CD4-positive, alpha-beta T cell treated with Interferon alpha-2 for 1 hour (primary cell): ENCODE data around the gene NOVA2.
A peak's percentile ranks its signal among the peaks of the same experiment; 100 is the strongest.

Experiments used
- DNase-seq, 2 donors: peaks; one replicate each; pipeline ENCODE4 v3.0.0-alpha.2; 2020 to 2022

The NOVA2 gene, protein sequence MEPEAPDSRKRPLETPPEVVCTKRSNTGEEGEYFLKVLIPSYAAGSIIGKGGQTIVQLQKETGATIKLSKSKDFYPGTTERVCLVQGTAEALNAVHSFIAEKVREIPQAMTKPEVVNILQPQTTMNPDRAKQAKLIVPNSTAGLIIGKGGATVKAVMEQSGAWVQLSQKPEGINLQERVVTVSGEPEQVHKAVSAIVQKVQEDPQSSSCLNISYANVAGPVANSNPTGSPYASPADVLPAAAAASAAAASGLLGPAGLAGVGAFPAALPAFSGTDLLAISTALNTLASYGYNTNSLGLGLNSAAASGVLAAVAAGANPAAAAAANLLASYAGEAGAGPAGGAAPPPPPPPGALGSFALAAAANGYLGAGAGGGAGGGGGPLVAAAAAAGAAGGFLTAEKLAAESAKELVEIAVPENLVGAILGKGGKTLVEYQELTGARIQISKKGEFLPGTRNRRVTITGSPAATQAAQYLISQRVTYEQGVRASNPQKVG

DNA sequence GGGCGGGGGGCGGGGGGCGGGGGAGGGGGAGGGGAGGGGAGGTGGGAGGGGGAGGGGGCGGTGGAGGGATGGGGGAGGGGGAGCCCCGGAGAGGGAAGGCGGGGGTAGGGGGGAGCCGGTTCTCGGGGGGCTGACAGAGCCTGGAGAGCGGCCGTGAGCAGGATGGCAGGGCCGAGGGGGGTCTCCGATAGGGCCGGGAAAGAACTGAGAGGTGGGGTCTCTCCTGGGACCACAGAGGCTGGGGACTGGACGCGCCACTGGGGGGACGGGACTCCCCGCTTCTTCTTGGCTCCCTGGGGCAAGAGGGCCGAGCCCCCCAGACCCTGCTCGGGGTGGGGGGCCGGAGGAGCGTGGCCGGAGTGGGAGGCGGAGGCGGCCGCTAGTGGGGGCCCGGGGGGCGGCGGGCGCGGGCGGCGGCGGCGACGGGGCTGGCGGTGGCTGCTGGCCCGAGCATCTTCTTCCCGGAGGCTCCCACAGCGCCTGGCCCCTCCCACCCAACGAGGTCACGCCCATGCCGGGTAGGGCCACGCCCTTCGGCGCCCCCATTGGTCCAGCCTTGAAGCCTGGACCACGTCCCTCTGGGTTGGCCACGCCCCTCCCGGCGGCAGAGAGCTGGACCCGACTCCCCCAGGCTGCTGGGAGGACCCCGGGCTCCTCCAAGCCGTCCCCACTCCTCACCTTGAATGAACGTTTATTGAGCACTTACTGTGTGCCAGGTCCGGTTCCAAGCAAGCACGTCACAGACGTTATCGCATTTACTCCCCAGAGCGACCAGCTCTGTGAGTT is at the start of gene NOVA2:
Gene NOVA2 (minus strand): TSS at position 313 of the 786 bp plus-strand sequence. CDS start 514 bp downstream, outside the sequence.
- peak; percentile 18 to 31 for DNase-seq

DNA sequence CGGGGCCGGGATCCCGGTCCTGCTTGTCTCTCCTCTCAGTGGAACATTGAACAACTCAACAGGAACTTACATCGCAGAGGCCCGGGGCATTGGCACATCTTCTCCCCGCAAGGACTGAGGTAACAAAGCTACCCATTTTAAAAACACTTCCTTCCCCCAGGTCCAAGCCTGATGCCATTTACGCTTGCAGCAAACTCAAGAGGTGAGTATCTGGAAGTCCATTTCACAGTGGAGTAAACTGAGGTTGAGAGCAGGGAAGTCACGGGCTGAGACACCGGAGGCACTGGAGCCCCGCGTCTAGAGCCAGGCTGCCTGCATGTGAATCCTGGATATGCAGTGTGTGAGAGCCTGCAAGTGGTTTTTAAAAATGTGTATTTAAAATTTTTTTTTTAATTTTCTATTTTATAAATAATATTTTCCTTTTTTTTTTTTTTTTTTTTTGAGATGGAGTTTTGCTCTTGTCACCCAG is 49.7 kb upstream of the NOVA2 start:
- no peak for DNase-seq

DNA sequence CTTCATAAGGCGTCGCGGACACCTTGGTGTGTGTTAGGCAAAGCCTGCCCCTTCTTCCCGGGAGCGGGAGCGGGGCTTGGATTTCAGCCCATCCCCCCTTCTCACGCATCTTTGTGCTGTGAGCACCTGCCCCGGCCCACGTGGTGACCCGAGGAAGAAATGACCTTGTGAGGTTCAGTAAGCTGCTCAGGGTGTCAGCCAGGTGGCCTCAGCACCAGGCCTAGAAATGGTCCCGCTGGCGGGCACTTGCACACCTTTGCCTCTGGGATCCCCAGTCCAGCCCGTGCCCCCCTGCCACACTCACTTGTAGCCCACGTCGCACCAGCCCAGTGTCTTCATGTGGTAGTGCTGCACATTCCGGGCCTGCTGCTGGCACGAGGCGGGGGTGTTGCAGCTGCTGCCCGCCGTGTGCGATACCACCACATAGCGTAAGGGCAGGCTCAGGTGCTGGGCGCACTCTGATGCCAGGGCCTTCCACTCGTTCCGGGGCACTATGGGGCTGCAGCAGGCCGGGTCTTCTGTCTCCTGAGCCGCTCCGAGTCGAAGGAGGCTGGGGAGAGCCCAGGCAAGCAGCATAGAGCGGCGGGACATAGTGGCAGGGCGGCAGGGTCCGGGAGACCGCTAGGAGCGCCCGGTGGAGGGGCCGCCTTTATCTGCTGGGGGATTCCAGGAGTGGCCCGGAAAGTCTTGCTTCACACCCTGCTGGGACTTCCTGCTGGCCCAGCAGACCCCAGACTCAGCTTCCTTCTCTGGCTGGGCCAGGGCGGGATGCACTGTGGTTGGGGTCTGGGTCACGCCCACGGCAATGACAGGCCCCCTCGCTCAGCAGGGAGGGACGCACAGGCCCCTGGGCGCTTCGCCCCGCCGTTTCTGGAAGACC is 49.0 kb upstream of the NOVA2 start, which contains the start of gene PGLYRP1:
Gene PGLYRP1 (minus strand): TSS at position 623 of the 880 bp plus-strand sequence. CDS start 32 bp downstream, at position 591.
- no peak for DNase-seq

DNA sequence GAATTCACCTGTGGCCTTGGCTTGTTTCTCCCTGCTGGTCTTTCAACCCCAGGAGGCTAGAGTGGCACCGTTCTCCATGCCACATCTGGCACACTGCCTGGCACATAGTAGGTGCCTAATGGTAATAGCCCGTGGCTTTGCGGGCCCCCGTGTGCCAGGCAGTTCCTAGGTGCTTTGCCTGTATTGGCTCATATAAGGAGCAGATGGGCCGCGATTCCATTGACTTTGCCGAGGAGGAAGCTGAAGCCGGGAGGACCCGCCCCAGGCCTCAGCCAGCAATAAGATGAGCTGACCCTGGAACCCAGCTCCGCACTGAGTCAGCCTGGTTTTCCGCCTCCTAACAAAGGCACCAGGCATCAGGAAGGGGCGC is 48.4 kb upstream of the NOVA2 start:
- no peak for DNase-seq

DNA sequence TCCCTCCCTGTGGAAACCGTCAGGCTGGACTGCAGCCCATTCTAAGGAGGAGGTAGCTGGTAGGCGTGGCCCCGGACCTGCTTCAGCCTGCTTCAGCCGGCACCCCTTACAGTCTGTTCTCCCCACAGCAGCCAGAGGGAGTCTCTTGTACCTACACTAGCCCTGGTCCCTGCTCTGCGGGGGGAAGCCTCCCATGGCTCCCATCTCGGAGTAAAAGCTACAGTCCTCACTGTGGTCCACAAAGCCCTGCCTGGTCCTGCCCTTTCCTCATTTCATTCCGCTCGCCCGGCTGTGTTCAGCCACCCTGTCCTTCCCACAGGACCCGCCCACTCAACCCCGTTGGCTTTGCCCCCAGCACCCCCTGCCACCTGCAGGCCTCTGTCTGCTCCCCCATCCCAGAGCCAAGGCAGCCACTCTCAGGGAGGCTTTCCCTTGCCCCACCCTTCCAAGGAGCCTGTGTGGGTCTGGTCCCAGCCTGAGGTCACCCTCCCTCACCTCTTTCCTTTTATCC is 47.9 kb upstream of the NOVA2 start:
- no peak for DNase-seq

DNA sequence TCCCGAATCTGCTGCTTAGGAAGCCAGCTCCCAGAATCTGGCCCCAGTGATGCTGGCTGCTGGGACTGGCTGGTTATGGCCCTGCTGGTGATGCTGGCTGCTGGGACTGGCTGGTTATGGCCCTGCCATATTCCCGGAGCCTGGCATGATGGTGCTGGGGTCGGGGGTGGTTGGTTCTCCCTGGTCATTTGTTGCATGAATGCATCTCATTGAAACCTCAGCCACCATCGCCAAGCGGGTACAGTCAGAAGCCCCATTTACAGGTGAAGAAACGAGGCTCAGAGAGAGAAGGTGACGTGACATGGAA is 47.1 kb upstream of the NOVA2 start:
- DNase-seq: no peak

DNA sequence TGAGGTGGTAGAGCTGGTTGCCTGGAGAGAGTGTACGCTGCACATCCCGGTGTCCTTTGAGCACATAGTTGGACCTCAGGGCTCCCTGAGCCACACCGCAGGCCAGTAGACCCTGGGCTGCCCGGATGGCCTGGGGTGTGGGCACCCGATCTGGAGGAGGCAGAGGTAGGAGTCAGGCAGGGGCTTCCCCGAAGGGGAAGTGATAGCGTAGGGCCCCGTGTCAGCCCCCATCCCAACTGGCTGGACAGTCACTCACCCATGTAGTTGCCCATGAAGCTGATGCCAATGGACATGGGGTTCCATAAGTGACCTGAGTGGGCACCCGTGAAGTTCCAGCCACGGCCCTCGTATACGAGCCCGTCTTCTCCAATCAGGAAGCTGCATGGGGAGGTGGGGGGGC is 45.6 kb upstream of the NOVA2 start:
- no peak for DNase-seq

DNA sequence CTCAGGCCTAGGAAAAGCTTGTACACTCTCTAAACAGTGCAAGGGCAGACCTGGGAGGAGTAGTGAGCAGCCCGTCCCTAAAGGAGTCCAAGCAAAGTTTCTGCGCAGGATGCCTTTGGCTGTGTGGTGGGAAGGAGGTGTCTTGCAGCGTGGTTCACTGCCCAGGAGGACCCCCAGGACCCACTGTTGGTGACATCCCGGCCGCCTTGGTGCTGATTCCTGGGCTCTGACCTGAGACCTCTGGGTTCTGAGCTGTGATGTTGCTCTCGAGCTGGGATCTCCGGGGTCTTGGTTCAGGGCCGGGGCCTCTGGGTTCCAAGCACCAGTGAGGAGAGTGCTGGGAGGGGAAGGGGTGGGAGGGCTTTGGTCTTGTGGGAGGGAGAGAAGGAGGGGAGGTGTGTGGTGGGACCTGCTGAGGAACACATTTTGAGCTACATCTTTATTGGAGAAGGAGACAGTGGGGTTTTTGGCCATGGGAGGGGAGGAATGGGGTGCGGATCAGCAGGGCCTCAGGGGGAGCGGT is 45.1 kb upstream of the NOVA2 start:
- DNase-seq: no peak

DNA sequence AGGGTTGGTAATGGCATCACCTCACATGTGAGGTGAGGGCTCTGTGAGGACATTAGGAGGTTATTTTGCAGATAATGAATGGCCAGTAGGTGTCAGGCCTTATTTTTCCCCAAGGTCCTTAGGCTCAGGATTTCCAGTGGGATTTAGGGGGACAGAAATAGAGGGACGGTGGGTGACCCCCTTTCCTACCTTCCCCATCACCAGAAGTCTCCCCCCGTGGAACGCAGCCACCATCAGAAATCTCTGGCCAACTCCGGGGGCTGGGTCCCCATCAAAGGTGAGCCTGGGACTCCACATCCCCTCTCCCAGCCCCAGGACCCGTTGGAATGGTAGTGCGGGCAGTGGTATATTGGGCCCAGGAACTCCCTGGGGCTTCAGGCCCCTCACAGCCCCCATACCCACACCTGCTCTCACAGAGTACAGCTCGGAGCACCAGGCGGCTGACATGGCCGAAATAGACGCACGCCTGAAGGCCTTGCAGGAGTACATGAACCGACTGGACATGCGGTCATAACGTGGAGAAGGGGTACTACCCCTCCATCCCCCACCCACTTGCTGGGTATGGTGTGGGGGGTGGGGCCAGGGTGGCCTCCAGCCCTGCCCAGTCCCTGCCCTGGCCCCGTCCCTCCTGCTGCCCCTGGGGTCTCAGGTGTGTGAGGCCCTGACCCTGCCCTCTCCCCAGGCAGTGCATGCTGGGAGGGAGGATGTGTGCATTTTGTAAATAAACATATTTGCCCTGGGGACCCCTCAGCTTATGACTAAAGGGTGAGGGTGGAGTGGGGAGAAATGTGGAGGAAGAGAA is 44.4 kb upstream of the NOVA2 start:
- no peak for DNase-seq

DNA sequence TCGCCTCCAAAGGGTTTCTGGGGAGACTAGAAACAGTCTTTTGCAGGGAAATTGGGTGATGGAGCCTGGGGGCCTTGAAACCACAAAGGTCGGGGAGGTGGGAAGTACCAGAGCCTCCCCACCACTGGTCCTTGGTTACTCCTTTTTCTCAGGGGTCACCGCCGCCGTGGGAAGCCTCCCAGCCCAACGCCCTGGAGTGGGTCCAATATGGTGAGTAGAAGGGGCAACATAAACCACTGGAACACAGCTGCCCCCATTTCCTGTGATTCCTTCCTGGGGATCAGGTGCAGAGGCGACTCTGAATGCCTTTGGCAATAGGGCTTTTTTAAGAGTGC is 43.4 kb upstream of the NOVA2 start:
- no peak for DNase-seq

DNA sequence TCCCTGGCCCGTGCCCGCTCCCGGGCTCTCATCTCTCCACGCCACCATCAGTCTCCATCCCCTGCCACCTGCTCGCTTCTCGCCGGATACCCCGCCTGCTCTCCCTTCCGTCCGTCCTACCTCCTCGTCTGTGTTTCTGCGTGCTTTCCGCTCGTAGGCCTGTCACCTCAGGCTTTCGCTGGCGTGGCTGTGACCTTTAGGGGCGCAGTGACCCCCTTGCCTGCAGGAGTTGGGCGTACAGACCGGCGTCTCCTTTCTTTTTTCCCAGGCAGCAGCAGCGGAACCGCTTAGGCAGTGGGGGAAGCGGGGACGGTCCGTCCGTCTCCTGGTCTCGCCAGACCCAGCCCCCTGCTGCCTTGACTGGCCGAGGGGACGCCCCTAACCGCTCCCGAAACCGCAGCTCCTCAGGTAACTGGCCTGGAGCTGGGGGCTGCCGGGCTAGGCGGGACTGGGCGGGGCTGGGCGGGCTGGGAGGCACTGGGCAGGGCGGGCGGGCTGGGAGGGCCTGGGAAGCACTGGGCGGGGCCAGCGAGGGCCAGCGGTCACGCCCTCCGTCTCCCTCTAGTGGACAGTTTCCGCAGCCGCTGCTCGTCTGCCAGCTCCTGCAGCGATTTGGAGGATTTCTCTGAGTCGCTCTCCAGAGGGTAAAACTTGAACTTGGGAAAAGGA is 42.9 kb upstream of the NOVA2 start:
- peak; percentile 78 to 86 for DNase-seq

DNA sequence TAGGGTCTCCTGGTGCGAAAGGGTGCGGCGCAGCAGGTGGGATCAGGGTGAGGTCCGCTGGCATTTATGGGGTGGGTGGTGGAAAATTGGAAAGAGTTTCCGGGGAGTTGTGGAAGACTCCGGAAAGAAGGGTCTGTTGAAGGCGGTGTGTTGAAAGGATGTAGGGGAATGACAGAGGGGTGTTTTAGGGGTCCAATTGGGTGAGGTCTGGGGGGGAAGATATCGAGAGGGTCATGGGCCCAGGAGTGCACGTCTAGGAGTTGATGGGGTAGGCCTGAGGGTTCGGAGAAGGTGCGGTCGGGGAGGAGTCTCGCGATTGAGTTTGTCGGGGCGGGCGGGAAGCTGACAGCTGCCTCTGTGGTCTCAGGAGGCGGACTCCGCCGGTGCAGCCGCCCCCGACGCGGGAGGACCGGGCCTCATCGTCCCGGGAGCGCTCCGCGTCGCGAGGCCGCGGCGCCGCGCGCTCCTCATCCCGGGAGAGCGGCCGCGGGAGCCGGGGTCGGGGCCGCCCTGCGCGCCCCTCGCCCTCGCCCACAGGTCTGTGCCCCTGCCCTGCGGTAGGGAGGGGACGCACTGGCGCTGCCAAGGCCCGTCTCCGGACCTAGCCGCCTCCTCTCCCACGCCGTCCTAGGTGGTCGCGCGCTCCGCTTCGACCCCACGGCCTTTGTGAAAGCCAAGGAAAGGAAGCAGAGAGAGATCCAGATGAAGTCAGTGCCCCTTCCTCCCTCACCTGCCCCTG is 42.2 kb upstream of the NOVA2 start:
- DNase-seq: peak; percentile 22 to 49

DNA sequence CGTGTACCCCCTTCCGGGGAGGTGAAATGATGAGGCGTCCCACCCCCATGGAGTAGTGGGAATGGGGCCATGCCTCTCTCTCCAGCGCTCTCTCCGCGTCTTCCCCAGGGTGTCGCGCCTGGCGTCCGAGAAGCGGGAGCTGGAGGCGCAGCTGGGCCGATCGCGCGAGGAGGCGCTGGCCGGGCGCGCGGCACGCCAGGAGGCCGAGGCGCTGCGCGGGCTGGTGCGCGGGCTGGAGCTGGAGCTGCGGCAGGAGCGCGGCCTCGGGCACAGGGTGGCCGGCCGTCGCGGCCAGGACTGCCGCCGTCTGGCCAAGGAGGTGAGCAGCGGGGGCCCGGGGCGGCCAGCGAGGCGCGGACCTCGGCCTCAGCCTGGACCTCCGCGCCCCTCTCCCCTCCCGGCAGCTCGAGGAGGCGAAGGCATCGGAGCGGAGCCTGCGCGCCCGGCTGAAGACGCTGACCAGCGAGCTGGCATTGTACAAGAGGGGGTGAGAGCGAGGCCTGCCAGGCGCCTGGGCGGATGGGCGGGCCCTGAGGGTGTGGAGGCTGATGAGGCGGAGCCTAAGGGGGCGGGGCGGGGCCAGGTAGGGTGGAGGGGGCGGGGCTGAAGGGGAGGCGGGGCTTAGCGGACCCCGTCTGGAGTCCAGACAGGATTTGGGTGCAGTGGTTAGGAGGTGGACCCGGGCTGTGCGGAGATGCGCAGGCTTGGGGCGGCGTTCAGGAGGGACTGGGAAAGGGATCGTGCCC is 41.4 kb upstream of the NOVA2 start:
- peak; percentile 66 to 74 for DNase-seq

DNA sequence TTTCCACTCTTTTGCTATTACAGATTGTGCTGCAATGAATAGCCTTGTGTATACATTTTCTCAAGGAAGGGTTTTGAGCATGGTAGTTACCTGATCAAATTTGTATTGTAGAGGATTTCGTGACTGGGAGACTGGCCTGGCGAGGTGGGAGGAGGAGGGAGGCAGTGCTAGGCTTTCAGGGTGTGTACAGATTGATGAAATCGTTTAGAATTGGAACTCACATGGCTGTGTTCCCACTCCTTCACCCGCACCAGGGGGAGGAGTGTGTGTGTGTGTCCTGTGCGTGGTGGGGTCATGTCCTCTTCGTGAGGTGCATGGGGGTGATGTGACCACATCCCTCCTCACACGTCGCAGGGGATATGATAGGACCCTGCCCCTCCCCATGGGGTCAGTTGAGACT is 40.9 kb upstream of the NOVA2 start:
- no peak for DNase-seq

DNA sequence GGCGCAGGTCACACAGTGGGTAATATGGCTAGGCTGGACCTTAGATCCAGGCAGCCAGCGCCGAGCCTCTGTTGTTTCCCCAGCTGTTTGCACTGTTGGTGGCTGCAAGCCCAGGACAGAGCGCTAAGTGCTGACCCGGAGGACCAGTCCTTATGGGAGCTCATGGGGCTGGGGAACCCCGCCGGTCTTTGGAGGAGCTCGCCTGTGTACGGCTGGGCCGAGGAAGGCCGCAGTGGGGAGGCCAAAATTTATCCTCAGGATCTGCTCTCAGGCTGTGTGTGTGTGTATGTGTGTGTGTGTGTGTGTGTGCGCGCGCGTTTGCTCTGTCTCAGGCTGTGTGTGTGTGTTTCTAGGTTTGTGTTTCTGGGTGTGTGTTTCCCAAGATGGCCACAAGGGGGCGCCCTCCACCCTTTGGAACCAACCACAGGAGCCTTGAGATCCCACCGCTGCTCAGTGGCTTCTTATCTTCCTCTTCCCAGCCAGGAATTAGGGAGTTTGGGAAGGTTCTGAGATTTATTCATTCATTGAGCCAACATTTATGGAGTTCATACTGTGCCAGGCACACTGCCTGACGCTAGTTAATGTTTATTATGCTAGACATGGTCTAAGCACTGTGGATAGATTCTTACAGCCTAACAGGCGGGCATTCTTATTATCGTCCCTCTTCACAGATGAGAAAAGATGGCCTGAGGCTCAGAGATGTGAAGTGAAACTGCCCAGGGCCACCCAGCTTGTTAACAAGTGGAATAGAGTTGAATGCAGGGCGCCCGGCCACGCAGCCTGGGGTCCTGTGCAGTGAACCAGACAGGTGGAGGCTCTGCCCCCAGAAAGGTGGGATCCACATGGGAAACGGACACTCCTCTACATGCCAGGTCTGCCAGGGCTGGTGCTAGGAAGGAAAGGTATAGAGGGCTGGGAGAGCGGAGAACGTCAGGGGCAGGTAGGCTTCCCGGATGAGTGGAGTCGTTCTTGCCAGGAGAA is 36.2 kb upstream of the NOVA2 start:
- peak; percentile 53 to 71 for DNase-seq

DNA sequence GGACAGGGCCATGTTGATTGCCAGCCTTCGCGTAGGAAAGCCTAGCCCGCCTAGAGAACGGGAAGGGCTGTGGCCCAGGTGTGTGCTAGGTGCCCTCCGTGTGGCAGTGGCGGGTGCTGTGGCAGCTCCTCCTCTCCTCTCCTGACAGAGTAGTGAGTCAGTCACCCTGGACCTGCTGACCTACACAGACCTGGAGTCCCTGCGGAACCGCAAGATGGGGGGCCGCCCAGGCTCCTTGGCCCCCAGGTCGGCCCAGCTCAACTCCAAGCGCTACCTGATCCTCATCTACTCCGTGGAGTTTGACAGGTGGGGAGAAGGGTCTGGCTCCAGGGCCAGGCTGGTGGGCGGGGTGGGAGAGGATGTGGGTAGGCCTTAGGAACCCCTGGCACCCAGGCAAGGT is 32.7 kb upstream of the NOVA2 start:
- no peak for DNase-seq

DNA sequence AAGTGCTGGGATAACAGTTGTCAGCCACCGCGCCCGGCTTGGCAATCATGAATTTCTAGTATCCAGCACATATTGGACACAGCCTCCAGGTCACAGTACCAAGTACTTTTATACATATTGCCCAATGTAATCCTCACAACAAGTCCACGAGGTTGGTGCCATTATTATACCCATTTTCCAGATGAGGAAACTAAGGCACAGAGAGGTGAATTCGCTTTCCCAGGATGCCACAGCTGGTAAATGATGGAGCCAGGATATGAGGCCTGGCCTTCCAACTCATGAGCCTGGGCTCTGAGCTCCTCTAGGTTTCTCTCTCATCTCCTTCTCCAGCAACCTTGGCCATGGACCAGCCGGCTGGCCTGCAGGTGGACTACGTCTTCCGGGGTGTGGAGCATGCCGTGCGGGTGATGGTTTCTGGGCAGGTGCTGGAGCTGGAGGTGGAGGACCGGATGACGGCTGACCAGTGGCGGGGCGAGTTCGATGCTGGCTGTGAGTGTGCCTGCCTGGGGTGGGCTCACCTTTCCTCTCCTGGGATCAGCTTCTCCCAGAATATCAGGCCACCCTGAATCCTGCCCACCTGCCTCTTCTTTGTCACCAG is 29.1 kb upstream of the NOVA2 start:
- no peak for DNase-seq
